Effector CD4-positive, alpha-beta T cell (primary cell): ENCODE data around the gene BIVM.

Experiments
- DNase-seq: peaks from one replicate; pipeline ENCODE4 v3.0.0-alpha.2; 2020

BIVM gene

DNA sequence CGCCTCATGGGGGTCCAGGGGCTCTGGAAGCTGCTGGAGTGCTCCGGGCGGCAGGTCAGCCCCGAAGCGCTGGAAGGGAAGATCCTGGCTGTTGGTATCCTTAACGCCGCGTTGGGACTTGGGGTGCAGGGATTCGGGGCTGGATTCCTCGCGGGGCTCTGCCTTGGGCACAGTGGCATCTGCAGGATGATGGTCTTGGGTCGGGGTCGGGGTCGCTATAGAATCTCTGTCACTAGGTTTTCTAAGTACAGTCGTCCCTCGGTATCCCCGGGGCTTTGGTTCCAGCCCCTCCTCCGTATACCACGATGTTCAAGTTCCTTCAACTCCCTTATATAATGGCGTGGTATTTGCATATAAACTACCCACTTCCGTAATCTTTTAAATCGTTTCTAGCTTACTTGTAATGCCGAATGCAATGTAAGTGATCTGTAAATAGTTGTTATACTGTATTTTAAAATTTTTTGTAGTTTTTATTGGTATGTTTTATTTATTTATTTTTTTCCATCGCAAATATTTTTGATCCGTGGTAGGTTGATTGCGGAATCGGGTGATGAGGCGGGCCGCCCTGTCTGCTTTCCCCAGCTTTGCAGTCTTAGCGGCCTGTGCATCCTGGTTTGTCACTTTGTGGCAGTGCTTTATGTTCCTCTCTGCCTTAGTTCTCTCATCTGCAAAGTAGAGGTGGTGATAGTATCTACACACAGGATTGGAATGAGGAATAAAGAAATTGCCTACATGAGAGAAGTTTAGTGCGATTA, 47.5 kb downstream of the BIVM start:
- peak; percentile 49 for DNase-seq

DNA sequence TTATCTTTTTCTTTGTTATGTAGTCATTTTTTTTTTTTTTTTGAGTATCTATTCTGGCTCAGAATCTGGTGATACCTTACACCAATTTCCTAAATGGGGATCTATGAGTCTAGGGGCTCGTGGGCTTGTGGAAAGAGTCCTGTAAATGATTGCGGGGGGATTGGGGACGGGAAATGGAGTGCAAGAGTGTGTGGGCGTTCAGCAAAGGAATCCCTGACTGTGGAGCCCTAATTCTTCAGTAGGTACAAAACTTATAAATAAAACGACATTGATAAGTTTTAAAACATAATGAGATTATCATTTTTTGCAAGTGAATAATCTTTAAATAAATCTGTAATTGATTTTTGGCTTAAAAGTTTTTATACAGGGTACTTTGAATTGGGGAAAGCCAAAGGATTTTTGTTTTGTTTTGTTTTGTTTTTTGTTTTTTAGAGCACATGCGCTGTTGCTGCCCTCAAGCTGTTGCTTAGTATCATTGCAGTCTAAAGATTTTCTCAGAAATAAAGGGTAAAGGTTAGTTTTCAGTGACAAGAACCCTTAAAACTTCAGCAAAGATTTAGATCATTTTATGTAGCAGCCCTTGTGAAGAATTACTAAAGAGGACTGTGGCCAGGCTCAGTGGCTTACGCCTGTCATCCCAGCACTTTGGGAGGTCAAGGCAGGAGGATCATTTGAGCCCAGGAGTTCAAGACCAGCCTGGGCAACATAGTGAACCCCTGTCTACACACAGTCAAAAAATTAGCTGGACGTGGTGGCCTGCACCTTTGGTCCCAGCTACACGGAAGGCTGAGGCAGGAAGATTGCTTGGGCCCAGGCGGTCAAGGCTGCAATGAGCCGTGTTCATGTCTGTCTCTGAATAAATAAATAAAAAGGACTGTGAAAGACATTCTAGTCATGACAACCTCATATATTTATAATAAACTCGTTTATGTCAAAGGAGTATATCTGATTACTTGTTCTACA, 48.6 kb downstream of the BIVM start:
- DNase-seq = no peak

DNA sequence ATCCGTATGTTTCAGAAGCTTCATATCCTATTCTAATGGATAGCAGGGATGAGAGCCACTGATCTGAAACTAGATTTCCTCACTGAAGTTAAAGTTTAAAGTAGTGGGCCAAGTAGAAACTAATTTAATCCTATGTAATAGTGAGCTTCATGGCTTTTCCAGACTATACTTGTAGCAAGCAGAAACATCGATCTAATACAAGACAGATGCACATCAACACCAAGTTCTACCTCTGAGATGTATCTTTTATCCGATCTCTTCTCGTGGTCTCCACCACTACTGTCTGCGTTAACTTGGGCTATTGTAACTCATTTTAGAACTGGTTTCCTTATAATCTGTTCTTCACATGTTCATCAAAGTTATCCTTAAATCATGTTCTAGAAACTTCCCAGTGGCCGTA, 50.0 kb downstream of the BIVM start:
- no peak for DNase-seq

DNA sequence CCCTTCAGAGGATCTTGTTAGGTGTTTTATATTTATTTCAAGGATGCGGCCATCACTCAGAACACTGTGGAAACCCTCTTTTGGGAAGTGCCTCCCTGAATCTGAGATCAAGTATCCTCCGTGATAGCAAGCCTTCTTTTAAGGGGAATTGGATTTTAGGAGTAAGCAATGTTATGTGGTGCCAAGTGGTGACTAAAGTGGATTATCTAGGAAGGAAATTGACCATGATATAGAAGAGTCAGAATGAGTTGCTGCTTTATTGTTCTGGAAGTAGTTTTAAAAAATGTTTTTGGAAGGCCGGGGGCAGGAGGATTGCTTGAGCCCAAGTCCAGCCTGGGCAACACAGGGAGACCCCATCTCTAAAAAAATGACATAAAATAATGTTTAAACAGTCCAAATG, 53.6 kb downstream of the BIVM start:
- no peak for DNase-seq

DNA sequence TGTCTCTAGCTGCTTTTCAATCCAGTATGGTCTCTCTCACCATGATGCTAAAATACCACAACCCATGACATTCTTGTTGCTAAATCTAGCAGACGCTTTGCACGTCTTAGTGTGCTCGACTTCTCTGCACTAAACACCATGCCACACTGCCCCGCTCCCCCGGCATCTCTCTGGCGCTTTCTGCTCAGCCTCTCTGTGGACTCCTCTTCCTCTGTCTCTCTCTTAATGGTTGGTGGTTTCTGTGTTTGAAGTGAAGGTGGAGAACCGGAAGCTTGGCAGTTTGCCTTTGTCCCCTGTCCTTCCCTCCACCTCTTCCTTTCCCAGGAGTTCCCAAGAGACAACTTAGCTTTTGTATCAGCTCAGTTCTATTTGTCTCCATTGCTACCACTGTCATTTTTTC, 55.8 kb downstream of the BIVM start:
- no peak for DNase-seq

DNA sequence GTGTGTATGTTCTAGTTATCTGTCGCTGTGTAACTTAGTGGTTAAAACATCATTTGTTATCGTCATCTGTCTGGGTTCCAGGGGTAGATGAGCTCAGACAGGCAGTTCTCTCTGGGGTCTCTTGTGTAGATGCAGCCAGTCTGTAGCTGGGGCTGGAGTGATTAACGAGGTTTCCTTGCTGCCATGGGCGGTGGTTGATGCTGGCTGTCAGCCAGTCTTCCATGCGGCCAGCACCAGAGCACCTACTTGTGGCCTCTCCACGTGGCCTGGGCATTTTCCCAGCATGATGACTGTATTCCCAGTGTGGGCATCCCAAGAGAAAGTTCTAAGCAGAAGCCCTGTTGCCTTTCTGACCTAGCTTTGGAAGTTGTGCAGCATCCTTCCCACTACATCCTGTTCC, 57.6 kb downstream of the BIVM start:
- no peak for DNase-seq

DNA sequence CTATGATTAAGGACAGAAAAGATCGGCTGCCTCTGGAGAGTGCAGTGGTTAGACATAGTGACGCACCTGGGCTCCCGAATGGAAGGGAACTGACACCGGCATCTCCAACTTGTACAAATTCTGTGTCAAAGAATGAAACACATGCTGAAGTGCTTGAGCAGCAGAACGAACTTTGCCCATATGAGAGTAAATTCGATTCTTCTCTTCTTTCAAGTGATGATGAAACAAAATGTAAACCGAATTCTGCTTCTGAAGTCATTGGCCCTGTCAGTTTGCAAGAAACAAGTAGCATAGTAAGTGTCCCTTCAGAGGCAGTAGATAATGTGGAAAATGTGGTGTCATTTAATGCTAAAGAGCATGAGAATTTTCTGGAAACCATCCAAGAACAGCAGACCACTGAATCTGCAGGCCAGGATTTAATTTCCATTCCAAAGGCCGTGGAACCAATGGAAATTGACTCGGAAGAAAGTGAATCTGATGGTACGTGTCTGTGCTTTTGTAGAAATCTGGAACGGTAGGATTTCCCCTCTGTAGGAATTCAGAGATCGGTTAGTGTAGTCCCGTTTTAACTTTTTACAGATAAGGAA, 63.8 kb downstream of the BIVM start:
- no peak for DNase-seq

DNA sequence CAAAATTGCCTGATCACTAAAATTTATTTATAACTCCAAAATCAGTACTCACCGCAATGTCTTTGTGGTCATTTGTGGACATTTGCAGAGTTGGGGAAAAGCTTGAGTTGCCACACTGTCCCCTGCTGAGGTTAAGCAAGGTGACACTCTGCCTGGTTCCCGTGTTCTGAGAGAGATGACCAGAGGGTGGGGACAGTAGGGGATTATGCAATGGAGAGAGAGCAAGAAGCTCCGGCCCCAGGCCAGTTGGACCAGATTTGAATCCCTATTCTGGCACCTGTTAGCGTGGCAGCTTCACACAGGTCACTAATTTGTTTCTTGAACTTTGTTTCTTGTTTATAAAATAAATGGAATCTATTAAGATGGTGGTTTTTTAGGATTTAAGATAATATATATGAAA, 64.7 kb downstream of the BIVM start:
- DNase-seq = no peak

DNA sequence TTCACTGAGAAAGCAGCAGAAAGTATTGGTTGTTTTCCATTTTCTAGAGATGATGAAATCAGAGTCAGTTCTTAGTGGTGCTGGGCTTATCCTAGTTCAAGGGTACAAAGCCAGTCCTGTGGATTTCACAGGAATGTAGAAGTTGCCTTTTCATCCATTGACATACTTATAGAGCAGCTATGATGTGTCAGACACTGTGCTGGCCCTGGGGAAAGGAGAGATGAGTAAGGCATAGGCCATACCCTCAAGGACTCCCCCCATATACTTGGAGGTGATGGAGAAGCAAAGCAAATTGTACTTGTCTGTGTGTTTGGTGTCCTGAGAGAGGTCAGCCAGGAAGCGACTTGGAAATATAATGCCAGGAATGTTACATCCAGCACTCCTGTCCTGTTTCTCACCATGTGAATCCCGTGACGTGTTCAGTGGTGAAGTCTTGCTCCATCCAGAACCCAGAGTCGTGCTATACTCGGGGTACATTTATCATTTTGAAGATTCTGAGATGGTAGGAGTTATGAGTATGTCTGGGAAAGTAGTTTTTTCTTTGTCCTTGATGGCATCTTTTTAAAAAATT, 69.5 kb downstream of the BIVM start:
- no peak for DNase-seq

DNA sequence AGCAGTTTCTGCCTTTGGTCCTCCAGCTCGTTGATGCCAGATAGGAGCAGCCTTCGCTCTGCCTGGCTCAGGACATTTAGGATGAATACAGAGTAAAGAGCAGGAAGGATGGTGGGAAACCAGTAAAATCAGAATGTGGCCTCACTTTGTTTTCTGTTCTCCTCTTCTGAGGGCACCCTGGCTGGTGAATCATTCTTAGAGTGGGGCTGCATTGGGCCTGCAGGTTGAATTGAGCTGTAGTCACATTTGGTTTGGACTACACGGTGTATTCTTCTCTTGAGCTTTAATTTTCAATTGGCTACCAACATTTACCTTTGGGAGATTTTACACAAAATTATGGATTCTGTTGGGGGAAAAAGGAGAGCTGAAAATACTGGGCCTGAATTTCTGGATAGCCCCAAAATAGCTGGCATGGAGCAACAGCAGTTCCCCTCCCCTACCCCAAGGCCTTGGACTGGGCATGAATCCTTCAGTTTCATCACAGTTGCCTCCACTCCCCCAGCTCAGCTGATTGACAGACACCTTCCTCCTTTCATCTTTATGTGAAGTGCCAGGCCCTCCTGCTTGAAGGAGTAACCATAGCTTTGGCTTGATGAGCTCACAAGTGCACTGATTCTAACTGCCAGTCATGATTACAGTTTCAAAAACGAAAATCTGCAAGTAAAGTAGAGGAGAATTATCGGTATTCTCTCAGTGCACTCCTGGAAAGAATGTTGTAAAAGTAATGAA, 71.2 kb downstream of the BIVM start:
- no peak for DNase-seq

DNA sequence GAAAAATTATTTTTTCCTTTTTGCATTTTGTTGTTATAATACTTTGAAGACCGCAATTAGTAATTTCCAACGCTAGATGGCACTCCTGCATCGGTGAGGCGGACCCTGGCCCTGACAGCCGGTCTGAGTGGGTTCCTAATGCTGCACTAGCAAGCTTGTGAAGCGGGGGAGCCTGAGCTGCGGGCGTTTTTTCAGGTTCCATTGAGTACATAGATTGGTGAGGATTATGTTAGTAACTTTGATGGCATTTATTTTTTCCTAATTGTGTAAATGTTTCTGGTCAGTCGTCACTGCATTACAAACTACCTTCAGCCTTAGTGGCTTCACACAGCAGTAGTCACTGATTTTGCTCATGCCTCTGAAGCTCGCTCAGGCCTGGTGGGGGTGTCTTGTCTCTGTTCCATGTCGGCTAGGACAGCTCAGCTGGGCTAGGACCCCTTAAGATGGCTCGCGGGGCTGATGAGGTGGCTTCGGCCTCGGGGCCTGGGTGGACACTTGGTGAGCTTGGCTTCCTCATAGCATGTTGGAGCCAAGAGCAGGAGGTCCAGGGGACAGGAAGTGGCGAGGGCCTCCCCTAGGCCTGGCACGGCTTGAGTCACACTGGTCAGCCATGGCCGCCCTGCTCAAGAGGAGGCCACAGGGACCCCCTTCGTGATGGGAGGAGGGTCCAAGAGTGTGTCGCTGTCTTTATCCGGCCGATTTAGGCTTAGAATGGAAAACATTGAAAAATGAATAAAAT, 71.9 kb downstream of the BIVM start:
- peak; percentile 52 for DNase-seq

DNA sequence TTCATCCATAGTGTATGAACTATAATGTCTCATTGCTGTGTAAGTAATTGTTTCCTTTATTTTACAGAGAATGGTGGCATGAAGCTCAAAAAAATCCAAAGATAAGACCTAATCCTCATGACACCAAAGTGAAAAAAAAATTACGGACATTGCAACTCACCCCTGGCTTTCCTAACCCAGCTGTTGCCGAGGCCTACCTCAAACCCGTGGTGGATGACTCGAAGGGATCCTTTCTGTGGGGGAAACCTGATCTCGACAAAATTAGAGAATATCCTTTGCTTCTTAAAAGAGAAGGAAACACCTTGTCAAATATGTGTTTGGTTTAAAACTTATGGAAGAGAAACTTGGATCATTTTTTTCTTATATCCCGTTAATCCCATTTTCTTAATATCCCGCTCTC, 73.2 kb downstream of the BIVM start:
- DNase-seq = no peak

DNA sequence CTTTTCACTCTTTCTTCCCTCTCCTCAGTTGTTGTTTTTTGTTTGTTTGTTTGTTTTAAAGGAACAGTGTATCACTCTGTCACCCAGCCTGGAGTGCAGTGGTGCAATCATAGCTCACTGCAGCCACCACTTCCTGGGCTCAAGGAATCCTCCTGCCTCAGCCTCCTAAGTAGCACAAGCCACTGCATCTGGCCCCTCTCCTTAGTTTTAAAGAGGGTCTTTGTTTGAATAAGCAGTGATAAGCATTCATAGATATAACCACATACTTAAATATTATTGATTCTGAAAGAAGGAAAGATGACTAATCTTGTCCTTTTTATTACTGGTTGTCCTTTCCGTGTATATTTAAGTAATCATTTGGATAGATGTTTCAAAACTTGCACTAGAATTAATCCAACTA, 73.6 kb downstream of the BIVM start:
- DNase-seq = no peak

DNA sequence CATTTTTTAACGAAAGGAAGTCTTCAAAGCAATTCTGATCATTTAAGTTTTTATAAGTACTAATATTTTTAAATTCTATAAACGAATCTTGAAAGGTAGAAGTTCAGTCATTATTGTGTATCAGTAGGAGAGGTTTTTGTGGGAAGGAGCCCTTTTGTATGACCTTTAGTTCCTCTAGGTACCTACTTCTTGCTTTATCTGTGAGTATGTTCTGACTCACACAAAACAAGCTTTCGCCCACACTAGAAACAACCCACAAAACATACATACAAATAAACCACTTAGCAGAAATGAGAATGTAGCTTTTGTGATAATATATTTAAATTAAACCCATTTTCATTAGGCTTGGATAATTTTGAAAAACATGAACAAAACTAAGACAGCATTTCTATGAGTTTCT, 74.7 kb downstream of the BIVM start:
- no peak for DNase-seq

DNA sequence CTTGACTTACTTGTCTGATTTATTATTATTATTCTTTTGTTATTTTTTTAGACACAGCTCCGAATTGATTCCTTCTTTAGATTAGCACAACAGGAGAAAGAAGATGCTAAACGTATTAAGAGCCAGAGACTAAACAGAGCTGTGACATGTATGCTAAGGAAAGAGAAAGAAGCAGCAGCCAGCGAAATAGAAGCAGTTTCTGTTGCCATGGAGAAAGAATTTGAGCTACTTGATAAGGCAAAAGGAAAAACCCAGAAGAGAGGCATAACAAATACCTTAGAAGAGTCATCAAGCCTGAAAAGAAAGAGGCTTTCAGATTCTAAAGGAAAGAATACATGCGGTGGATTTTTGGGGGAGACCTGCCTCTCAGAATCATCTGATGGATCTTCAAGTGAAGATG, 76.3 kb downstream of the BIVM start:
- DNase-seq = no peak

DNA sequence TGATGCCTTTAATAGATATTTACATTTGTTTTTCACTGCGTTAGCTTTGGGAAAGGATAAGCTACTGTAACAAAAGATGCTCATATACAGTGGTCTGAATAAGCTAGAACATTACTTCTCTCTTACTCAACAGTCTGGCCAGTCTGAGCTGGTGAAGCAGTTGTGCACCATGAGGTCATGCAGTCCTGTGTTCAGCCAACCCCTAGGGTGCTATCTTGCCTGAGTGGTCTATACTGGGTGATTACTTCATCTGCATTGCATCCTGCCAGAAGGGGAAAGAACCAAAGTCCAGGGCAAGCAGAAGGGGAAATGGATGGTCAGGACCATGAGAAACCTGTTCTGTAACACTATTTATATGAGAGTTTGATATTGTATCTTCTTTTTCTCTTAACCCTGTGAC, 78.4 kb downstream of the BIVM start:
- DNase-seq = no peak

DNA sequence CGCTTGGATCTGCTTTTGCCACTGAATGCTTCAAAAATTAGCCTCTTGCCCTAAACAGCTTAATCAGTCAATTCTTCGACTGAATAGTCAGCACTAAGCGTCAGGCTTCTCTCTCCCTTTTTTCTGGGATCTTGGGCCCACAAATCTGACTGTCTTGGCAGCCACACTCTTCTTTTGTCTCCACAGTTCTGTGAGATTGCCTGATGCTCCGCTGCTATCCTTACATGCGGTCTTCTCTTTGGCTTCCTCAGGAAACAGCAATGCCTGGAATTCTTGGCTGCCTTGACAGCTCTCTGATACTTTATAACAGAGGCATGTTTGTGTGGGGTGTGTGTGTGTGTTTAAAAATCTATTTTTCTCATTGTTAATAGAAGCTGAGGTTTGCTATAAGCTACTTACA, 79.6 kb downstream of the BIVM start:
- DNase-seq = no peak

DNA sequence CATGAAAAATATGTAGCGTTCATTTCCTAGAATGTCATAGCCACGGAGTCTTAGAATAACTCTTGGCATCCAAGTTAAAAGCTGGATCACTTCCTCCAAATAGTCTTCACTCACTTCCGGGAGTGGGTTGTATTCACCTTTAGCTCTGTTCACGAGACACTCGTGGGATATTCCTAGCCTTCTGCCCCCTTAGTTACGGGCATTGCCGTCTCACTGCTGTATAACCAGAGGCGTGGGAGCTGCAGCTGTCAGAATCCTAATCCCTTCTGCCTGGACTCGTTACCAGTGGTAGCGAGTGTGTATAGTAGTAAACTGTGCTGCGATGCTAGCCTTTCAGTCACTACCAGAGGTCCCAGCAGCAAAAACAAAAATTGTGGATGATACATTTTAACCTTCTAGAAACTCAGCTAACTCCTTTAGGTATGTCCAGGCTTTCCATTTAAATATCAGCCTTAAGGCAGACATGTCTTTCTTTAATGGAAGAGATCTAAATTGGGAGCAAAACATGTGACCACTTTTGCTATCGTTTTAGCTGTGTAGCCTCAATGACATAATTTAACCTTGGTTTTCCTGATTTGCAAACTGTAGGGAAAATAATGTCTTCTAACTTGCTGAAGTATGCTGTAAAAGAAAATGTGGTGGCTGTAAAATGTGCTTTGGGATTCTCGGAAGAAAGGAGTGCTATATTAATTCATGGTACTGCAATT, 81.0 kb downstream of the BIVM start:
- DNase-seq = no peak

DNA sequence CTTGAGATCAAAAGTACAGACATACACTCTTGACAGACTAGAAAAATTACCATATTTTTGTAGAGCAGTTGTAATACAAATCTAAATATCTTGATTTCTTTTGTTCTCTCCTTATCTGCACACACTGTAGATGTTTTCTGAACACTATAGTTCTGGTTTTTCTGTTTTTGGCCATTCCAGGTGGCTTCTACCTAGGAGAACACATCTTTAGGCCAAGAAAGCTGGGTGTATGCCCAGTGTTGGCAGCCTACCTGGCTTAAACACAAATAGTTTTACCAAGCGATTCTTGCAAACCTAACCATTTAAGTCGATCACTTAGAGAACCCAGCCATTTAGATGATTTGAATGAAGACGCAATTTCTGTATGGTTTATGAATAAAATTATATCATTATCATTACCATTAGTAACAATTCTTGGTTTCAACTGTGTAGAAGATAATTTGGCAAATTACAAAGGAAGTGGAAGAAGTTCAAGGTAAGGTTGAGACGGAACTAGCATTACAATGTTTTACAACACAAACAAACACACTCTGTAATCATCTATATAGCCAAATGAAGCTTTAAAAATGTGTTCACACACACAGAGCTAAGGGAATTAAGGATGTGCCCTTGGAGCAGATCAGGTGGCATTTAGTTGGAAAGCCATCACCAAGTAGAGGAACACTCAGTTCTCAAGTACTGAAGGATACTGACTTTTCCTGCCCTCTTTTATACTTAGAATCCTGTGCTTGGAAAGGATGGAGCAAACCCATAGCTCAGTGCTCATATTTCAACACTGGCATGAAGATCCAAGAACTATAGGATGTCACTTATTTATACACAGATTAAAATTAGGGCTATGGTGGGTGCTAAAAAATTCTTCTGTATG, 83.1 kb downstream of the BIVM start:
- DNase-seq = no peak
